NCI-H526 (cell line): ENCODE data around the gene OSBPL7.
A peak's percentile ranks its signal among the peaks of the same experiment; 100 is the strongest.

ENCODE experiments used
- DNase-seq, 2 experiments: peaks; one replicate each; lab custom pipeline; 2025; lab: John Stamatoyannopoulos, UW

The OSBPL7 gene

GRCh38 chr17:47823519-47823918 lies 1.9 kb upstream of the OSBPL7 start:
- DNase-seq, result no peak

GRCh38 chr17:47822785-47823184 lies 1.2 kb upstream of the OSBPL7 start:
- DNase-seq, result no peak

- no peak for DNase-seq
These were observed 567 bp downstream of the OSBPL7 start for GRCh38 chr17:47821031-47821423.

- no peak for DNase-seq
These were observed 1.4 kb downstream of the OSBPL7 start for GRCh38 chr17:47820033-47820789.

DNA sequence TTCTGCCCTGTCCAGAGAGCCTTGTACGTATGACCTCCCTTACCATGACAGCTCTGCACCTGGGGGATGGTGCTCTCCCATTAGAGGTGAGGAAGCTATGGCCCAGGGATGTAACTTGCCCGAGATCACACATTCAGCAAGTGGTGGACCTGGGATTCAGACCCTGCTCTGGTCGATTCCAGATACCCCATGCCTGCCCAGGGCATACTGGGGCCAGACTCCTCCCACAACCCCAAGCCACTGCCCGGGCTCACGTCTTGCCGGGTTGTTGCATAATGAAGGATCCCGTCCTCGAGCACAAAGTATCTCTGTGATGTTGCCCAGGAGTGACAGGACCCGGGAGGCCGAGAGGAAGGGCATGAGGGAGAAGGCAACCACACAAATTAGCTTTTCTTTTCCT lies 2.1 kb downstream of the OSBPL7 start:
- no peak for DNase-seq

DNA sequence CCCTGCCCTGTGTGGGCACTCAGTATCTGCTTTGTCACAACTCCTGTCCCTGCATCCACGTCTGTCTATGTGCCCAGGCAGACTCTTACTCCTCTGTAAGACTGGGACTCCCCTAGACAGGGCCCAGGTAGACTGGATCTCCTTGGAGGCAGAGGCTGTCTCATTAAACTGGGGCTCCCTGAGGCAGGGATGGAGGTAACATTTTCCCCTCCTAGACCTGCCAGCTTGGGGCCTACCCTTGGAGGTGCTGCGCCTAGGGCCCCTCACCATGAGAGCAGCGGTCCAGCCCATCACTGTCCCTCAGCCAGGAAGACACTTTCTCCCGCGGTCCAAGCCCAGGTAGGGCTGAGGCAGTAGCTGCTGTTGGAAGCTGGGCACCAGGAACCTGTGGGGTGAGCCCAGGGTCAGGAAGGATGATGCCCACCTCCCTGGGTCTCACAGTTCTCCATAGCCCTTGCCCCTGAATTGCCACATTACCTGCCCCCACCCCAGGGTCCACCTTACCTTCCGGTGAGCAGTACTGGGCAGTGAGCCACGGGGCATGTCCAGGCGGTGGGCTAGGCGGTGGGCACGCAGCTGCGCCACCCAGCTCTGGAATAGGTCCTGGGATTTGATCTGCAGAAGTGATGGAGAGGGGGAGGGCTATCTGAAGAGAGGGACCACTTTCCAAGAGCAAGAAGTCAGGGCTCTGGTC lies 3.4 kb downstream of the OSBPL7 start:
- no peak for DNase-seq

- DNase-seq, result no peak
These were observed 4.6 kb downstream of the OSBPL7 start for GRCh38 chr17:47816947-47817346.

DNA sequence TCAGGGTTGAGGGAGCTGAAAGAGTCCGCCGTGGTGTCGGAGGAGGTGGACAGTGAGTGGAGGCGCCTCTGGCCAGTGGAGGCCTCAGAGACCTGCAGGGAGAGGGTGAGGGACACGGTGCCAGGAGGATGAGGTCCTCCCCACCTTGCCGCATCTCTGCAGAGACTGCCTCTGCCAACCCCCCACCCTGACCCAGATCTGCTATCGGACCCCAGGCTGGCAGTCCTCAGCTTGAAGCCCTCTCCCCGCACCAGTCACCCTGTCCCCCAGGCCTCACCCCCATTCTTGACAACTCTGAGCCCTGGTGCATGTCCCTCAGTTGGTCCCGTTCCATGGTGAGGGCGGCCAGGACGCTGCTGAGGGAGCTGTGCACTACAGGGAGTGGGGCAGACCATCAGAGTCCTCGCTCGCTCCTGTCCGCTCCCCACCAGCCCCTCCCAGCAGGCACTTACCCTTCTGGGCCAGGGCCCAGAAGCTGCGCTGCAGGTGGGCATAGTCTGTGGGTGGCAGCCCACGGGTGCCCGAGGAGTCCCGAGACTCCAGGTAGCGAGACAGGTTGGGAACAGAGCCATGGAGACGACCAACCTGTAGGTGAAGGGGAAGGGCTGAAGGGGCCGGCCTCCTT lies 5.4 kb downstream of the OSBPL7 start:
- no peak for DNase-seq

- no peak for DNase-seq
These were observed 6.3 kb downstream of the OSBPL7 start for GRCh38 chr17:47815106-47815918.

DNA sequence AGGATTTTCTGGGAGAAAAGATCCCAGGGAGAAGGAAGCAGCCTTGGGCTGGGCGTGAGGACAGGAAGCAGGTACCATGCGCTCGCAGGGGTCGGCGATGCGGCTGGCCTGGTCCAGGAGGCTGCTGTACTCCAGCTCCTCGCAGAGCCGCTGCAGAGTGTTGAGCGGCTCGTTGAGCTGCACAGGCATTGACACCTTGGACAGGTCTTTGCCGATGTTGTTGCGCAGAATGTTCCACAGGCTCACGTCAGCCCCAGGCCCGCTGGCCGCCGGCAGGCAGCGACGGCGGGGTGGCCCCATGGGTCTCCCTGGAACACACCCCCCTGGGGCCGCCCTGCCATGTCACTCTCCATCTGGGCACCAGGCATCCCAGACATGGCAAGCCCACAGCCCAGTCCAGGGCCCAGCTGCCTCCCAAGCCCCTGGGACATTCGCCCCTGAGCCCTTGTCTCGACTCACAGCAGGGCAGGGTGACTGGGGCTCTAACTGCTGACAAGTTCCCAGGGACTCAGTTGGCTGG lies 8.0 kb downstream of the OSBPL7 start:
- no peak for DNase-seq

DNA sequence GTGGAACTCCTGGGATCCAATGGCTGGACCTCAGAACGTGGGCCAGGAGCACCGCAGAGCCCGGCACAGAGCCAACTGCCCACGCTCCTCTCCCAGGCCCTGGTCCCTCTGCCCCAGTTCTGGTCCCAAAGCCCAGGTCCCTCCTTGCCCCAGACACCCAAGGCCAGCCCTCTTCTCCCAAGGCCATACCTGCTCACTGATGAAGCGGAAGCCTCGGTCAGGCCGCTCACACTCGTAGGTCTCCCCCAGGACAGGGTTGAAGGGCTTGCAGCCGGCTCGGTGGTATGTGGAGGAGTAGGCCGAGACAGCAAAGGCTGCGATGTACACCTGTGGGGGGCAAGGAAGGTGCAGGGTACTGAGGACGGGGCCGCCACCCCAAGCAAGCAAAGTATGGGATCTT lies 8.5 kb downstream of the OSBPL7 start:
- DNase-seq, result no peak

GRCh38 chr17:47812146-47812920 lies 9.3 kb downstream of the OSBPL7 start:
- no peak for DNase-seq

- no peak for DNase-seq
These were observed 9.9 kb downstream of the OSBPL7 start for GRCh38 chr17:47811709-47812108.

DNA sequence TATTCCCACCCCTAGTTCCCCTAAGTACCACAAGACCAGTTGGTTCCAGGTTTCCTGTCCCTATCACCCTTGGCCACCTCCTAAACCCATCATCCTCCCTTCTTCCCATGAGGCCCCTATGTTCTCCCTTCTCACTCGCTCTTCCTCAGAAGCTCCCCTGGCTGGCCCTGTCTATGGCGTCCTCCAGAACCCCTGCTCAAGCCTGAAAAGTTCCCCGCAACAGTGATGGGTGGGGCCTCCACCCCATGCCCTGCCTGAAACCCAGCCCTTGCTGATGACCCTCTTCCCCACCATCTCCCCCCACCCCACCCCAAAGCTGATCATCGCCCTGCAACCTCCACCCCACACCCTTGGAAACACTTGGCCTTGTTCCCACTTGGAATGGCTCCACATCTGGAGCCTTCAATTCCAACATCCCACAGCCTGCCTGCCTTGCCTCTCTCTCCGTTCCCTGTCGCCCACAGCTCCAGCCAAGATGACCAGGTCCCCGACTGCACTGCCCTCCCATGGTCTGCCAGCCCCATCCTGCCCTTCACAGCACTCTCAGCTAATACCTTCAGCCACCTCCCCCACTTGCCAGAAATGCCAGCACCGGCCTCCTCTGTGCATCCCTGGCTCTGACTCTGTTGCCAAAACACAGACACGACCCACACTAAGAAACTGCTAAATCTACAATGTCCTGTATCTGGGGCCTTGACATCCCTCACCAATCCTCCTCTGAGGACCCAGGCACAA lies 10.5 kb downstream of the OSBPL7 start:
- DNase-seq, result no peak

DNA sequence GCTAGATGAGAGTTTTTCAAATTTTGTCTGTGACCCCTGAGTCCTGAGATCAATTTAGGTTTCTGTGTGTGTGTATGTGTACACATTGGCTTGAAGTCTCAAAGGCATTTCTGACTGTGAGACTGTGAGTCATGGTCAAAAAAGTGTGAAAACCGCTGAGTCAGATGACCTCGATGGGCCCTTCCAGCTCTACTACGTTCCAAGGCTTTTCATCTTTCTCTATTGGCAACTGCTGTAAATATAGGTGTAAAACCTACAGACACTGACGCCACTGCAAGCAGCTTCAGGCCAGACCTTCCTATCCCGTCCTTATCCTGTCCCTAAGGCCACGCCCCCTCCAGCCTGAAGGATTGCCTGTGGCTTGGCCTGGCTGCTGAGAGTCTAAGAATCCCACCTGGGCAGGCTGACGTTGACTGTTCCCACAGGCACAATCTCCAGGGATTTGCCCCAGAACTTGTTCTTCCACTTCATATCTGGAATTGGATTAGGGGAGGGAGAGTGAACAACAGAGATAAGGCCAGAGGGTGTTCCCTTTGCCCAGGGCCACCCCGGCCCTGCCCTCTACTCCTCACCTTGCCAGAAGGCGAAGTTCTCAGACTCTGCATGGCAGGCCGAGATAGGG lies 11.3 kb downstream of the OSBPL7 start:
- peak; percentile 83 to 92 for DNase-seq

DNA sequence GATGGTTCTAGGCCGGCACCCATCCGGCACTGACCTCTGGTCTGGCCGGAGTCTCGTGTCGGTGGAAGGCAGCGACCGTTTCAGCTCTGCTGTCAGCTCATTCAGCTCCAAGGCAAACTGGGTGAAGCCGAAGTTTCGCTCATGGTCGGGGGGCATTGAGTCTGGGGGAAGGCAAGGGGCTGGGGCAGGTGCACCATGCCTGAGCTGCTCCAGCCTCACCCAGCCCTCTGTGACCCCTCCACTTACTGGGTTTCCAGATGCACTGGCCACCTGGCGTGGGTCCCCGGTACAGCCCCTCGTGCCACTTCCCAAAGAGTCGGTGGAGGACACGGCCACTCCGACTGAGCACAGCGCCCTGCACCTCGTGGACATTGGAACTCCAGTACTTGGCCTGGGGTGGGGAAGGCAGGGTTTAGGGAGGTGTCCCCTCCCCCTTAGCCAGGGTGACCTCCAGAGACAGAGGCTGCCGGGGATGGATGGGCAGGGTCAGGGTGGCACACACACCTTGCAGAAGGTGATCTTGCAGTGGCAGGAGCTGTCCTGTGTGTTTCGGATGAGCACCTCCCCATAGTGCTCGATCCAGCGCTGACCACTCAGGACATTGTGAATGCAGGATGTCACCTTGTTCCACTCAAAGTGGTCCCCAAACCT lies 12.6 kb downstream of the OSBPL7 start:
- no peak for DNase-seq

DNA sequence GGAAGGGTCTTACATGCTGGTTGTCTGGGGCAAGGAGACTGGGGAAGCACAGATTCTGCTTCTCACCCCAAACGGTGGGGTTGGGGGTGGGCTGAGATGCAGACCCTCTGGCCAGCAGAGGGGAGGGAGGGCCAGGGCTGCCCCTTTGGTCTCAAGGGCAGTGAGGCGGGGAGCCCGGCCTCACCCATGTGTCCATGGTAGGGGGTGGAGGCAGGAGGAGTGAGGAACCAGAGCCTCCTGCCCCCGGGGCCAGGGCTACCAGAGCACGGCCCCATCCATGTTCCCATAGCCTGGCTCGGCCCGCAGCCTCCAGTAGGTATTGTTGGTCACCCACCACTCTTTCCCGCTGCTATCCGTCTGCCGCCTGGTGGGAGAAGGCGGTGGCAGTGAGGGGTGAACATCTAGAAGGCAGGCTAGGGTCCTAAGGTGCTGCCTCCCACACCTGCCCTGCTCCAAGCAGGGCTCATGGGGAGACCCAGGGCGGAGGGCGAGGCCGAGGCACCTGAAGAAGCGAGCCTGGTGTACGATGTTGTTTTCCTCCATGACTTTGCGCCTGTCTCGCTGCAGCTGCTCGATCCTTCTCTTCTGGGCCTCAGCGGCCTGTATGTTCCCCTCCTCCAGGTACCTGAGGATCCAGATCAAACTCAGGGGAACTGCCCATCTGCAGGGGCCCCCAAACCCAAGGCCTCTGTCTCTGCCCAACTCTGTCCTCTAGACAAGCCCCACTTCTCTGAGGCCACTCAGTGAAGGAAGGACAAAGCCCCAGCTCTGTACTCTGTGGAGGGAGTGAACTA lies 13.4 kb downstream of the OSBPL7 start:
- no peak for DNase-seq

DNA sequence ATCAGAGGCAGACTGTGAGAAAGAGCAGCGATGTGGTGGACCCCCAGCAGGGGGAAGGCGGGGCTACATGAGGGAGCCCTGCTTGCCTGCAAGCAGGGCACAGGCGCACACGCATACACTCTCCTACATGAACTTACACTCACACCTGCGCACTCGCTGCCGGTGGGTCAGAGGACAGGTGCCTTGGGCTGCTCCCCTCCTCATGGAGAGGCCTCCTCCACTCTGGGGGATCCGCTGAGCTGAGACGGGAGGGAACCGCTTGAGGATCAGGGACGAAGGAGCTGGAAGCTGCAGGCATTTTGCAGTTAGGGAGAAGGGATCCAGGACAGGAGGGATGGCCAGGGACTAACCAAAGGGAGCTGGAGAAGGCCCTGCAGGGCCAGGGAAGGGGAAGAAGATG lies 14.2 kb downstream of the OSBPL7 start:
- DNase-seq, result no peak

DNA sequence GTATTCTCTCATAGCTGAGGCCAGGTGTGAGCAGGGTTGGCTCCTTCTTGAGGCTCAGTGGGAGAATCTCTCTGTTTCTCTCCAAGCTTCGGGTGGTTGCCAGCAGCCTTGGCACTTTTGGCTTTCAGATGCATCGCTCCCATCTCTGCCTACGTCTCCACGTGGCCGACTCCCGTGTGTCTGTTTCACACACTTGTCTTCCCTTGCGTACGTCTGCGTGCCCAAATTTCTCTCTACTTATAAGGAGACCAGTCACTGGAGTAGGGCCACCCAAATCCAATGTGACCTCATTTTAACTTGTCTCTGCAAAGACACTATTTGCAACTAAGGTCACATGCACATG lies 14.7 kb downstream of the OSBPL7 start:
- DNase-seq, result no peak
